ENCODE results near the gene TTC29.
"Not testable (repeated sequence)": the region's sequence is repeated elsewhere in the genome, so short reads cannot be mapped to it uniquely, and the experiment has no call there.

Gene TTC29

DNA sequence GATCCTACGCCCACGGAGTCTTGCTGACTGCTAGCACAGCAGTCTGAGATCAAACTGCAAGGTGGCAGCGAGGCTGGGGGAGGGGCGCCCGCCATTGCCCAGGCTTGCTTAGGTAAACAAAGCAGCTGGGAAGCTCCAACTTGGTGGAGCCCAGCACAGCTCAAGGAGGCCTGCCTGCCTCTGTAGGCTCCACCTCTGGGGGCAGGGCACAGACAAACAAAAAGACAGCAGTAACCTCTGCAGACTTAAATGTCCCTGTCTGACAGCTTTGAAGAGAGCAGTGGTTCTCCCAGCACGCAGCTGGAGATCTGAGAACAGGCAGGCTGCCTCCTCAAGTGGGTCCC lies 281.7 kb downstream of the TTC29 start:
- not testable (repeated sequence) for DNase-seq

DNA sequence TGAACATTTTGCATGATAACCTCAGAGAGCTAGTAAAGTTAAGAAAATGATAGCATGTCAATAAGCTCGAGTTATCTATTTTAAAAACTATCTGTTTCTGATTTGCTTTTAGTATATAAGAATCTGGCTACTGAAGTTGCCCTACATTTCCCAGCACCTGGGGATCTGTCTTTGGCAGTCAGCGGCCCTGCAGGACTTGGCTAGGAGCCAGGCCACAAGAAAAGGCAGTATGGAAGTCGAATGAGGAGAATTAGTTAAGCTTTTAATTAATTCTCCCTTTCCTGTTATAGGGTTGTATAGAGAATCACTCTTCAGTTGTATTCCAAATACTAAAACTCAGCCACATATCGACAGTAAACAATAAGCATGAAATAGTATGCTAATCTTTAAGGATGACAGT lies 284.3 kb downstream of the TTC29 start:
- DNase-seq: no peak
